Thyroid gland (tissue), 4 donors: Measurements from ENCODE around the gene ZNF622. TPM values are rescaled to one million over a fixed set of nuclear protein-coding genes. Genes with fewer than 3 reads are reported as not detected.

Experiments
- DNase-seq, 2 donors: peaks; one replicate each; pipeline ENCODE4 v3.0.0-alpha.2; 2019
- H3K27ac ChIP-seq, 3 donors: fragments of 200-600 bp; sonication (generic); 1 replicate in 2 of 3; 2 replicates in 1 of 3; pipeline ENCODE4 v1.5.1; 2016 to 2019; ENCODE audit warnings: mild to moderate bottlenecking in 1 of 3, moderate library complexity in 1 of 3
- H3K27me3 ChIP-seq: fragments of 200-600 bp; sonication (generic); one replicate; pipeline ENCODE4 v1.5.1; 2019
- H3K36me3 ChIP-seq, 2 donors: fragments of 200-600 bp; sonication (generic); one replicate each; pipeline ENCODE4 v1.5.1; 2016 to 2019
- H3K4me1 ChIP-seq, 2 donors: fragments of 200-600 bp; sonication (generic); one replicate each; pipeline ENCODE4 v1.5.1; 2017 to 2019
- H3K4me3 ChIP-seq, 3 donors: fragments of 200-600 bp; sonication (generic); replicated peaks in 1 of 3; 1 replicate in 2 of 3; 2 replicates in 1 of 3; pipeline ENCODE4 v1.5.1; 2016; ENCODE audit warnings: mild to moderate bottlenecking in 1 of 3
- H3K9me3 ChIP-seq: fragments of 200-600 bp; sonication (generic); one replicate; pipeline ENCODE4 v1.5.1; 2017
- POLR2A ChIP-seq, 2 donors: fragments of 450-650 bp; IDR thresholded peaks; one replicate each; pipeline ENCODE4 v1.6.1; 2017; ENCODE audit warnings: antibody characterized with exemption in 2 of 2, mild to moderate bottlenecking in 2 of 2, moderate library complexity in 1 of 2
- WGBS, 2 donors: methylation state at CpG; one replicate each; pipeline ENCODE4 v1.1.5; 2017; 5-methylcytosine and 5-hydroxymethylcytosine counted together
- intact Hi-C: fragments of 100-400 bp; cut with DNase I; formaldehyde crosslinking; loops from one replicate; pipeline ENCODE4 v1.15.1; 2023
- total RNA-seq, 4 donors: library from RNA; depleted of rRNA; stranded (reverse); fragments of >200 nt; gene quantifications; one replicate each; pipeline ENCODE4 v1.2.3, GENCODE V29; 2016
- TF ChIP-seq, protein P1 (sequence below), 6 experiments: fragments of 200-600 bp in 3 of 6; fragments of 450-650 bp in 3 of 6; sonication (generic) in 3 of 6; IDR thresholded peaks; one replicate each; pipeline ENCODE4 v1.5.1; 2016 to 2019; ENCODE audit warnings: antibody characterized with exemption in 6 of 6, mild to moderate bottlenecking in 2 of 6, inconsistent platforms in 1 of 6, moderate library complexity in 1 of 6

The ZNF622 gene, protein sequence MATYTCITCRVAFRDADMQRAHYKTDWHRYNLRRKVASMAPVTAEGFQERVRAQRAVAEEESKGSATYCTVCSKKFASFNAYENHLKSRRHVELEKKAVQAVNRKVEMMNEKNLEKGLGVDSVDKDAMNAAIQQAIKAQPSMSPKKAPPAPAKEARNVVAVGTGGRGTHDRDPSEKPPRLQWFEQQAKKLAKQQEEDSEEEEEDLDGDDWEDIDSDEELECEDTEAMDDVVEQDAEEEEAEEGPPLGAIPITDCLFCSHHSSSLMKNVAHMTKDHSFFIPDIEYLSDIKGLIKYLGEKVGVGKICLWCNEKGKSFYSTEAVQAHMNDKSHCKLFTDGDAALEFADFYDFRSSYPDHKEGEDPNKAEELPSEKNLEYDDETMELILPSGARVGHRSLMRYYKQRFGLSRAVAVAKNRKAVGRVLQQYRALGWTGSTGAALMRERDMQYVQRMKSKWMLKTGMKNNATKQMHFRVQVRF
- total RNA-seq = 10 to 100 TPM; 24.3 to 30.9 (median 28.1) TPM

DNA sequence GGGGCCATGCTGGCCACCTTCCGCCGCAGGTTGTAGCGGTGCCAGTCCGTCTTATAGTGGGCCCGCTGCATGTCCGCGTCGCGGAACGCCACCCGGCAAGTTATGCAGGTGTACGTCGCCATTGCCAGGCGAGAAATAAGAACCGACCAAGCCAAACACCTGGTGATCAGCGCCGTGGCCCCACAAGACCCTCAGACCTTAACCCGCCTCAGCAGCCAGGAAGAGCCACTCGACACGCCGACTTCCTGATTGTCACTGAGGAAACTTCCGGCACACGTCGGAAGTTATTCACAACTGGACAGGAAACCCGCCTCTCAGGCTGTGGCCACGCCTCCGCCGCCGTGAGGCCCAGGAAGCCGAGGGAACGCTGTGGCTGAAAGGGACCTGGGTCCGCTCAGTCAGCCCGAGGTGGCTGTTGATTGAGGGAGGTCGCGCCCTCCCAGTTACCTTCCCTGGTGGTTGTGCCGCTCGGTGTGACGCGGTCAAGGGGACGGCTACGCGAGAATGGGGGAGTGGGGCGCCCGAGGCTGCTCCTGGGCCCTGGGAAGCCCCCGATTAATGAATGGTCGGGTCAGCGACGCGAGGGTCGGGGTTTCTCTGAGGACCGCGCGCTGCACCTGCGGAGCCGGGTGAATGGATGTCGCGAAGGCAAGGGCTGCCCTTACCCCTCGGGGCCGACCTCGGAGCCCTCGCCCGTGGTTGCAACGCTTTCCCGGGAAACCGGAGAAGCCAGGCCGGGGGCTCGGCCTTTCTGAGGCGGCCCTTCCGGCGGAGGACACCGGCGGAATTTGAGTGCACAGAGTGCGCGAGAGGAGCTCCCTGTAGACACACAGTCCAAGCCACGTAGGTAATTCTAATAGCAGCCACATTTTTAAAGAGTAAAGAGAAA, at the start of gene ZNF622:
Gene ZNF622, minus strand, starts transcription at position 257 of the 889 bp plus-strand sequence. Its CDS starts 135 bp downstream, at position 122.
- TF ChIP-seq, protein P1, sequence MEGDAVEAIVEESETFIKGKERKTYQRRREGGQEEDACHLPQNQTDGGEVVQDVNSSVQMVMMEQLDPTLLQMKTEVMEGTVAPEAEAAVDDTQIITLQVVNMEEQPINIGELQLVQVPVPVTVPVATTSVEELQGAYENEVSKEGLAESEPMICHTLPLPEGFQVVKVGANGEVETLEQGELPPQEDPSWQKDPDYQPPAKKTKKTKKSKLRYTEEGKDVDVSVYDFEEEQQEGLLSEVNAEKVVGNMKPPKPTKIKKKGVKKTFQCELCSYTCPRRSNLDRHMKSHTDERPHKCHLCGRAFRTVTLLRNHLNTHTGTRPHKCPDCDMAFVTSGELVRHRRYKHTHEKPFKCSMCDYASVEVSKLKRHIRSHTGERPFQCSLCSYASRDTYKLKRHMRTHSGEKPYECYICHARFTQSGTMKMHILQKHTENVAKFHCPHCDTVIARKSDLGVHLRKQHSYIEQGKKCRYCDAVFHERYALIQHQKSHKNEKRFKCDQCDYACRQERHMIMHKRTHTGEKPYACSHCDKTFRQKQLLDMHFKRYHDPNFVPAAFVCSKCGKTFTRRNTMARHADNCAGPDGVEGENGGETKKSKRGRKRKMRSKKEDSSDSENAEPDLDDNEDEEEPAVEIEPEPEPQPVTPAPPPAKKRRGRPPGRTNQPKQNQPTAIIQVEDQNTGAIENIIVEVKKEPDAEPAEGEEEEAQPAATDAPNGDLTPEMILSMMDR (IDR thresholded peaks at IDR 0.05) = no peak
- TF ChIP-seq POLR2A (IDR thresholded peaks at IDR 0.05) = peak in 1 of 2 donors; percentile 91
- 0 to 1% methylated on average over 30 to 38 of the region's 75 CpGs for WGBS, 2 donors
- intact Hi-C loops = loop anchor here (10.0 kb wide), 1 partner anchor 739 kb away; no protein-coding TSS in a partner anchor
- peaks cover 24% of the 10 kb centered on the region in 2 donors for H3K36me3 ChIP-seq
- H3K27me3 ChIP-seq = no peaks in the 10 kb centered on the region
- peak within 1 kb of the TSS in 2 of 3 donors; percentile 59 to 80 for H3K27ac ChIP-seq
- DNase-seq = peak; percentile 93
- H3K4me3 ChIP-seq = peak within 1 kb of the TSS; percentile 81 to 93 (median 88)
- H3K4me1 ChIP-seq = peaks cover 23 to 37% of the 10 kb centered on the region in 2 donors
- H3K9me3 ChIP-seq = no peaks in the 10 kb centered on the region

DNA sequence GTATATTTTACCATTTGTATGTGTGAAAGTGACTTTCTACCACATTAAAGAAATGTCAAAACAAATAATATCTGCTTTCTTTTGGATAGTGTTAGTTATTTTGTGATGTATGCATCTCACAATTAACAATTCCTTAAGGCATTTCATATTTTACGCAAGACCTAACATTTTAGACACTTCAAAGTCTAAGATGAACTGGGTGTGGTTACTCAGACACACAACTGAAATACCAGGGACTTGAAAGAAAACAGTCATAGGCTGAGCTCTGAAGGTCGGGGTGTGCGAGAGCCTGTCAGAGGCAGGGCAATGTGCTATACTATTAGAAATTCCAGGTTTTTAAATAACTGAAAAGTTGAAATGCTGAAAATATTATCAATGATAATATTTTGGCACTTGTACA, 44.5 kb upstream of the ZNF622 start:
- H3K4me3 ChIP-seq = no peak overlapping the region
- no peaks in the 10 kb centered on the region for H3K36me3 ChIP-seq
- TF ChIP-seq, protein P1 (IDR thresholded peaks at IDR 0.05) = no peak
- H3K27me3 ChIP-seq = no peaks in the 10 kb centered on the region
- peaks cover 11 to 19% of the 10 kb centered on the region in 2 donors for H3K4me1 ChIP-seq
- peak overlapping the region in 1 of 3 donors; percentile 90 for H3K27ac ChIP-seq
- WGBS, 2 donors = 91 to 97% methylated on average over 3 of the region's 3 CpGs
- intact Hi-C loops = no loop called here
- no peak for DNase-seq
- no peaks in the 10 kb centered on the region for H3K9me3 ChIP-seq

DNA sequence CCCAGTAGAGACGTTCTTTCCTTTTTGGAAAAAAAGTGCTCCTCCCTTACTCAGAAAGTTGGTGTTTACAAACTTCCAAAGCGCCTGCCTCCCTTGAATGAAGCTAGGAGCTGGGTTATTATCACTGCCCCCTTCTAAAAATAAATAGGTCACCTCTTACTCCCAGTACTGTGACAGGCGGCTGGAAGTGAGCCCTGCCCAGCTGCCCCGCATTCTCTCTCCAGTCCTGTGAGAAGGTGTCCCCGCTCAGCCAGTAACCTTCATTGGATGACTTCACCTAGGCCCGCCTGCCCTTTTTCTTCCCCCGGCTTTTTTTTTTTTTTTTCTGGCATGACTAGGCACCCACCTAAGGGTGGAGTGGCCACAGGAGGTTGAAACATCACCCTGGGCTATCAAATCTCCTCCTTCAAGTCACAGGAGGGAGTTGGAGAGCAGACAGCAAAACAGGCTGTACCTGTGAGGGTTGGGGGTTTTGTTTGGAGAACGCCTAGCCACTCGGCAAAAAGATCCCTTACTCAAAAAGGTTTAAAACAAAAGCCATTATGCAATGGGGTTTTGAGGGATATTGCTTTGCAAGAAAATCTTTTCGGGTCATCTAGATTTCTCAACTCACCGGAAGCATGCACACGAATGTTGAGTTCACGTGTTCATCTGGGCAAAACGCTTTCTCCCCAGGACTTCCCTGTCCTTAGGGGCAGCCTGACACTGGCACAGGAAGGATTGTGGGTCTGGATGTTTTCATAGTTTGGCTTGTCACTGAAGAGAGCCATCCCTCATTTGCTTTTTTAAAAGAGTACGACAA, 43.3 kb upstream of the ZNF622 start:
- WGBS, 2 donors = 17 to 31% methylated on average over 15 of the region's 15 CpGs
- intact Hi-C loops = no loop called here
- H3K27me3 ChIP-seq = no peaks in the 10 kb centered on the region
- no peaks in the 10 kb centered on the region for H3K36me3 ChIP-seq
- peak overlapping the region; percentile 79 to 94 (median 90) for H3K27ac ChIP-seq
- DNase-seq = peak; percentile 91 to 92
- H3K4me3 ChIP-seq = no peak overlapping the region
- H3K9me3 ChIP-seq = no peaks in the 10 kb centered on the region
- peaks cover 11 to 19% of the 10 kb centered on the region in 2 donors for H3K4me1 ChIP-seq
- TF ChIP-seq POLR2A (IDR thresholded peaks at IDR 0.05) = peak in 1 of 2 donors; percentile 59
- TF ChIP-seq, protein P1 (IDR thresholded peaks at IDR 0.05) = no peak

DNA sequence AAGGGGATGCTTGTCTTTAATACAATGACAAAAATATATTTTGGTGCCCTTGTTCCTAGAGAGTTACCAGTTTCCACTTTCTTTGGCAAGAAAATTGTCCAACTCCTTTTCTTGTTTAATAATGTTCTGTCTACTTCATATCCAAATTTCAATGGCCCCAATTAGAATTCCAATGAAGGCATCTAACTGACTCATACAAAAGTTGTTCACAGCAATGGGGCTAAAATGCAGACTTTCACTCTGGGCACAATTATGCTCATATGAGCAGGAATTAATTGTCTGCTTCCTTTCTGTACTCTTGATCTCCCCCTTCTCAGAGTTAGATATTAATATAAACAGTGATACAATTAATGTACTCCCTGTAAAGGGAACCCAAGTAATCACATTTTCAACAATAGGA, 42.1 kb upstream of the ZNF622 start:
- H3K4me3 ChIP-seq = no peak overlapping the region
- H3K27ac ChIP-seq = peak overlapping the region; percentile 79 to 94 (median 90)
- no peaks in the 10 kb centered on the region for H3K9me3 ChIP-seq
- intact Hi-C loops = no loop called here
- no peaks in the 10 kb centered on the region for H3K27me3 ChIP-seq
- peaks cover 11 to 19% of the 10 kb centered on the region in 2 donors for H3K4me1 ChIP-seq
- TF ChIP-seq, protein P1 (IDR thresholded peaks at IDR 0.05) = no peak
- no peak for TF ChIP-seq POLR2A (IDR thresholded peaks at IDR 0.05)
- no peaks in the 10 kb centered on the region for H3K36me3 ChIP-seq
- no peak for DNase-seq
